Effector memory CD8-positive, alpha-beta T cell (primary cell): Measurements from ENCODE around the gene ZNF503.

Source experiments
- ATAC-seq: fragments of 150-1000 bp; cut with Tn5 transposase; replicated peaks from 2 replicates; pipeline ENCODE4 v1.10.0; 2021; ENCODE audit warnings: mild to moderate bottlenecking, moderate library complexity
- DNase-seq, 3 experiments: peaks; one replicate each; pipeline ENCODE4 v3.0.0; 2021
- H3K27ac Mint-ChIP-seq, 2 donors: one replicate each; pipeline ENCODE4 v1.8.0; 2022; ENCODE audit warnings: mild to moderate bottlenecking in 2 of 2, mixed read lengths in 2 of 2, moderate library complexity in 2 of 2
- H3K27me3 Mint-ChIP-seq, 2 donors: one replicate each; pipeline ENCODE4 v1.8.0; 2022; ENCODE audit warnings: mixed read lengths in 2 of 2
- H3K36me3 Mint-ChIP-seq: one replicate; pipeline ENCODE4 v1.8.0; 2022; ENCODE audit warnings: mild to moderate bottlenecking, moderate library complexity, mixed read lengths; ENCODE audit not compliant: insufficient read depth
- H3K4me1 Mint-ChIP-seq, 2 donors: one replicate each; pipeline ENCODE4 v1.8.0; 2022; ENCODE audit warnings: low read depth in 2 of 2, mixed read lengths in 2 of 2
- H3K4me3 Mint-ChIP-seq, 2 donors: one replicate each; pipeline ENCODE4 v1.8.0; 2022; ENCODE audit warnings: mild to moderate bottlenecking in 2 of 2, mixed read lengths in 2 of 2, moderate library complexity in 2 of 2
- H3K9me3 Mint-ChIP-seq, 2 donors: one replicate each; pipeline ENCODE4 v1.8.0; 2022; ENCODE audit warnings: mixed read lengths in 2 of 2

Gene ZNF503

GRCh38 chr10:75356484-75356883 lies 45.1 kb downstream of the ZNF503 start:
- ATAC-seq: no peak
- Mint-ChIP-seq H3K4me1 (no peaks in the 10 kb centered on the region), H3K9me3 (no peaks in the 10 kb centered on the region), H3K27ac (no peak overlapping the region), H3K4me3 (no peak overlapping the region), H3K27me3 (peaks cover 23 to 86% of the 10 kb centered on the region in 2 donors), H3K36me3 (no peaks in the 10 kb centered on the region)
- DNase-seq: no peak

- DNase-seq (no peak), ATAC-seq (no peak)
- Mint-ChIP-seq H3K4me3 (no peak overlapping the region), H3K27me3 (peaks cover 20 to 91% of the 10 kb centered on the region in 2 donors), H3K36me3 (no peaks in the 10 kb centered on the region), H3K4me1 (no peaks in the 10 kb centered on the region), H3K9me3 (no peaks in the 10 kb centered on the region), H3K27ac (no peak overlapping the region)
These were observed 45.9 kb downstream of the ZNF503 start for GRCh38 chr10:75355706-75356105.

GRCh38 chr10:75353183-75353582 lies 48.4 kb downstream of the ZNF503 start:
- no peak overlapping the region for H3K4me3 Mint-ChIP-seq
- ATAC-seq (no peak), DNase-seq (no peak)
- peaks cover 20 to 78% of the 10 kb centered on the region in 2 donors for H3K27me3 Mint-ChIP-seq
- H3K4me1 Mint-ChIP-seq: no peaks in the 10 kb centered on the region
- no peaks in the 10 kb centered on the region for H3K36me3 Mint-ChIP-seq
- H3K27ac Mint-ChIP-seq: no peak overlapping the region
- H3K9me3 Mint-ChIP-seq: no peaks in the 10 kb centered on the region

- H3K4me3 Mint-ChIP-seq: no peak overlapping the region
- DNase-seq: no peak
- no peak overlapping the region for H3K27ac Mint-ChIP-seq
- H3K9me3 Mint-ChIP-seq: no peaks in the 10 kb centered on the region
- H3K36me3 Mint-ChIP-seq: no peaks in the 10 kb centered on the region
- H3K4me1 Mint-ChIP-seq: no peaks in the 10 kb centered on the region
- peaks cover 20 to 77% of the 10 kb centered on the region in 2 donors for H3K27me3 Mint-ChIP-seq
- ATAC-seq: no peak
These were observed 48.9 kb downstream of the ZNF503 start for GRCh38 chr10:75352650-75353049.

- no peaks in the 10 kb centered on the region for H3K36me3 Mint-ChIP-seq
- DNase-seq (no peak), ATAC-seq (no peak)
- H3K27ac Mint-ChIP-seq: no peak overlapping the region
- no peaks in the 10 kb centered on the region for H3K4me1 Mint-ChIP-seq
- no peaks in the 10 kb centered on the region for H3K9me3 Mint-ChIP-seq
- H3K27me3 Mint-ChIP-seq: peaks cover 13 to 80% of the 10 kb centered on the region in 2 donors
- no peak overlapping the region for H3K4me3 Mint-ChIP-seq
These were observed 49.9 kb downstream of the ZNF503 start for GRCh38 chr10:75351637-75352036.

GRCh38 chr10:75350791-75351190 lies 50.8 kb downstream of the ZNF503 start:
- peaks cover 16 to 72% of the 10 kb centered on the region in 2 donors for H3K27me3 Mint-ChIP-seq
- H3K27ac Mint-ChIP-seq: no peak overlapping the region
- H3K4me3 Mint-ChIP-seq: no peak overlapping the region
- no peak for DNase-seq
- no peak for ATAC-seq
- no peaks in the 10 kb centered on the region for H3K36me3 Mint-ChIP-seq
- H3K4me1 Mint-ChIP-seq: no peaks in the 10 kb centered on the region
- H3K9me3 Mint-ChIP-seq: no peaks in the 10 kb centered on the region
